GM18909 (cell line): ENCODE measurements around the gene SELENOP.
A peak's percentile ranks its signal among the peaks of the same experiment; 100 is the strongest.
"Not testable (repeated sequence)": the region's sequence is repeated elsewhere in the genome, so short reads cannot be mapped to it uniquely, and the experiment has no call there.

Source experiments
- ATAC-seq: cut with Tn5 transposase; IDR thresholded peaks from one replicate; pipeline ENCODE4 v1.9.1; 2021; ENCODE audit warnings: mild to moderate bottlenecking; ENCODE audit not compliant: unreplicated experiment, poor library complexity

SELENOP gene

GRCh38 chr5:42811591-42812446 is at the start of gene SELENOP:
SELENOP (minus strand) TSS chr5:42811892; CDS start chr5:42808353, 3,539 bp downstream.
- peak; percentile 65 for ATAC-seq

GRCh38 chr5:42858687-42859086 is 47.0 kb upstream of the SELENOP start:
- no peak for ATAC-seq

DNA sequence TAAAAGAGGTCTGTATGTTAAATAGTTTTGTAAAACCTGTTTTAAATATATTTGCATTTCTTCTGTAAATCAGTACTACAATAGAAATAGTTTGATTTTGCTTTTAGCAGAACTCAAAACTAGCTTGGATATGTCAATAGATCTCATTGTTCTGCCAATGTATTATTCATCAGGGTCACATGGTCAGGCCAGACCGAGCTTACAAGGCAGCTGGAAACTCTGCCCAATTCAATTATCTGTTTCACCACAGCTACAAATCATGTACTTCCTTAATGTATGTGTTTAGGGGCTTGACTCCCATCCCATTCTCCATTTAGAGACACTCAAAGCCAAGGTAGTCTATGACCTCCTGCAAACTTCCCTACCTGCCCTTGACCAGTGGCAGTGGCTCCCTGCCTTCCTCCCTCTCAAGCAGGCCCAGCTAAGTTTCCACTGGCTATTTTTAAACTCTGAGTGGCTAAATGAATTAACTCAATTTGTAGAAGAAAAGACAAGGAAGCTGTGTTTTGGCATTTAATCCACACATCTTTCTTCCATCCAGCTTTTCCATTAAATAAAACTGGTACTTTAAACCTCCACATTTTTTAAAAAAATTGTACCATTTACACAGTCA is 46.4 kb upstream of the SELENOP start:
- ATAC-seq = no peak

DNA sequence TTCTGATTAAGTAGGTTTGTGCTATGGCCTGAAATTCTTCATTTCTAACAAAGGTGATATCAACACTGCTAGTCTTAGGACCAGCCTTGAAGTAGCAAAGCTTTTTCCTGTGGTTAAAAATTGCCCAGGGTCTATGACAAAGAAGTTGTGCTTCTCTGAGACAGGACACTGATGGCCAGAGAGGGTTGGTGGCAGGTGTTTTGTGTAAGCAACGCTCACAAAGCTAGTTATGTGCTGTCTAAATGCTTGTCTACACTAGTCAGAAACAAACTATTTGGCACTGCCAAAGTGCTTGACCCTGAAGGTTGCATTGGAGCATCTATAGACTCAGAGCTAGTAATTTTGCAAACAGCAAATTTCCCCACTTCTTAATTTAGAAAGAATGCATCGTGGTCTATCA is 44.1 kb upstream of the SELENOP start:
- no peak for ATAC-seq

DNA sequence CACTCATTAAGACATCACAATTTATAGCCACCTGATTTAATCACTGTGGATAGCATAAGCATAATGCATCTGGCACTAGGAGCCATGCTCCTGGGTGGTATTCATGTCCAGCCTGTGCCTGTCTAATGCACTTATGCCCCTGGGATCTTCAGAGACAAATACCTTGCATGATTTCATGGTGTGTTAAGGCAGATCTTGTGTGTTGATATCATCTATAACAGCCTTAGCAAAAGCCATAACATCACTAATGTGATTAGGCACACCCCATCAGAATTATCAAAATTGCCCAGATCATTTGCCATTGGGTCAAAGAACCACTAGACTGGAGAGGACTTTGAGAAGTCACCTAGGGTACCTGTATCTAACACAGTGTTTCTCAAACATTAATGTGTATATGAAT is 43.7 kb upstream of the SELENOP start:
- no peak for ATAC-seq

- ATAC-seq = no peak
Measured at GRCh38 chr5:42854795-42855194, 43.1 kb upstream of the SELENOP start.

- no peak for ATAC-seq
Measured at GRCh38 chr5:42852826-42853225, 41.1 kb upstream of the SELENOP start.

DNA sequence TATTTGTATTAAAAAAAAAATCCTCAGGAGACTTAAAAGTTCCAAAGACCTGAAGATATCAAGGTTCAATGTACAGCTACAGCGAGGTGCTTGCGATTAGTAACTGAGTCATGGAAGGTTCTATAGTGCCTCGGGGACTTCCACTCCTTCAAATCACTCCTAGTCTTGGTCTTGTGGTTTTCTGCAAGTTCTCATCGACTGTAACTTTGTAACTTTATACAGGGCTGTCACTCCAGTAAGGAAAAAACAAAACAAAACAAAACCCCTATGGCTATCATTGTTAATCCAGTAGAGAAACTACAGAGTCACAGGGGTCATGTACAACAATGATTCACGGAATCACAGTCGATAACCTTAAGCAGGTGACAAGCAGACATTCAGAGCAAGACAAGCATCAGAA is 39.8 kb upstream of the SELENOP start:
- ATAC-seq = no peak

- ATAC-seq = no peak
Measured at GRCh38 chr5:42848545-42848944, 36.9 kb upstream of the SELENOP start.

DNA sequence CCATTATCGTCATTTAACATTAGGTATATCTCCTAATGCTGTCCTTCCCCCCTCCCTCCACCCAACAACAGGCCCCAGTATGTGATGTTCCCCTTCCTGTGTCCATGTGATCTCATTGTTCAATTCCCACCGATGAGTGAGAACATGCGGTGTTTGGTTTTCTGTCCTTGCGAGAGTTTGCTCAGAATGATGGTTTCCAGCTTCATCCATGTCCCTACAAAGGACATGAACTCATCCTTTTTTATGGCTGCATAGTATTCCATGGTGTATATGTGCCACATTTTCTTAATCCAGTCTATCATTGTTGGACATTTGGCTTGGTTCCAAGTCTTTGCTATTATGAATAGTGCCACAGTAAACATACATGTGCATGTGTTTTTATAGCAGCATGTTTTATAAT is 32.7 kb upstream of the SELENOP start:
- ATAC-seq = not testable (repeated sequence)

DNA sequence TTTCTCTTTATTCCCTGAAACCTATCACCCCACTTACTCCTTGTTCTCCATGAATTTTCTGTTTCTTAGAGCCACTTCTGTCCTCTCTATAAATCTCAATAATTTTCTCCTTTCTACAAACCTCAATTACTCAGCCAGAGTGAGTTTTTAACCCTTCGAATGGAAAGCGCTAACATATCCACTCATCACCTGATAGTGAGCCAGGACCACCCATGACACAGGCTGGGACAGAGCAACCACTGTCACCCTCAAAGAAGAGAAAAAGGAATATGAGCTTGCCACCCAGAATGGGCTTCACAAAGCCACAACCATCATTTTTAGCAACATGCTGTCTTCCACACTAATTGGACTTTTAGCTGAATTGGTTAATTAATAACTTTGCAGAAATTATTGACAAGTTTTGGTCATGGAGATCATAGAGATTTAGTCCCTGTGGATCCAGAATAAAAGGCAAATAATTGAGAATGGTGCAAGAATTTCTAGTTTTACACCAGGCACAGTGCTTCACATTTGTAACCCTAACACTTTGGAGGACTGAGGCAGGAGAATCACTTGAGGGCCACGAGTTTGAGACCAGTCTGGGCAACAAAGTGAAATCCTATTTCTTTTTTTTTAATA is 32.1 kb upstream of the SELENOP start:
- ATAC-seq = no peak

- ATAC-seq = no peak
Measured at GRCh38 chr5:42842921-42843641, 31.4 kb upstream of the SELENOP start.

DNA sequence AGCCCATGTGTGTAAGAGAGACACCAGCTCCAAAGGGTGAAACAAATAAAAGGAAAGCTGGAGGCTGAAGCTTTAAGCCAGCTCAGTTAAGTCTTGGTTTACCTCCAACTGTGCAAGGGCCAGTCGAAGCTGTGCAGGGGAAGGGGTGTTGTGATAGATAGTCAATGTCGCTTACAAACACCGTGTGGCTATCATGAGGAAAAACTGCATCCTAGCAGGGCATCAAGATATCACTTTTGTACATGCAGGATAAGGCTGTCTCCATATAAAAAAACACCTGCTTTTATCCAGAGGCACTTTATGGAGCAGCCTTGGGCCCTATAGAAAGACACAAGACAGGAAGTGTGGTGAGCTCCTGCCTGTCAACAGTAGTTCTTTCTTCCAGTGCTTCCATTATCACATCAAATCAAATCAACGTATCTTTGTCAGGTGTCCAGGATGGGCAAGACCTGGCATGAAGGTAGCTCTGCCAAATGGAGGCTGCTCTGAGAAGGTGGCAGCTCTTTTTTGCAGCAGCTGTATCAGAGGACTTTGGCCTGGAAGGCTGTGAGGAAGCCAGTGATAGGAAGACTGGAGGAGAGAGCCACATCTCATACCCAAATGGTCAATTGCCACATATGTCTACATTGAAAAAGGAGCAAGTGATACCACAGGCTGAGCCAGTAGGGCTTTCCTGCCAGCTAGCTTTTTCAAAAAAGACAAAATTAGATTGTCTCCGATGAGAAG is 29.3 kb upstream of the SELENOP start:
- no peak for ATAC-seq

- ATAC-seq = no peak
Measured at GRCh38 chr5:42840269-42840668, 28.6 kb upstream of the SELENOP start.

DNA sequence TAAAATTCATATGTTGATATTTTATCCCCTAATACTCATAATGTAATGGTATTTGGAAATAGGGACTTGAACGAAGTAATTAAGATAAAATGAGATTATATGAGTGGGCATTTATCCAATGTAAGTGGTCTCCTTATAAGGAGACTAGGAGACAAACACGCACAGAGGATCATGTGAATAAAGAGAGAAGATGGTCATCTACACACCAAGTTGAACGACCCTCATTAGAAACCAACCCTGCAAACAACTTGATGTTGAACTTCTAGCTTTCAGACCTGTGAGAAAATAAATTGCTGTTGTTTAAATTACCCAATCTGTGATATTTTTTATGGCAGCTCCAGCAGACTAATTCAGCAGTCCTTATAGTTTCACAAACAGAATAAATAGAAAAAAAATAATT is 27.5 kb upstream of the SELENOP start:
- ATAC-seq = no peak

DNA sequence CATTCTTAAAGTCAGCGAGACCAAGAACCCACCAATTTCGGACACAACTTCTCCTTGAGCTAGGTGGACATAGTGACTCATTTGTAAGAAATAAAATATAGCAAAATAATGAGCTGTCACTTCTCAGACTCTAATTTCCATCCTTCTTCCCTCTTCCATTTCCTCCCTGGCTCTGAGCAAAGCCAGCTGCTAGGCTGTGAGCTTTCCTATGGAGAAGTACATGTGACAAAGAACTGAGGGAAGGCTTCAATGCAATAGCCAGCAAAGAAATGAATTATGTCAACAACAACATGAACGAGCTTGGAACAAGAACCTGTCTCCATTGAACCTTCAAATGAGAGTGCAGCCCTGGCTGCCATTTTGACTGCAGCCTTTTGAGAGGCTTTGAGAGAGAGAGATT is 25.9 kb upstream of the SELENOP start:
- no peak for ATAC-seq

- ATAC-seq = no peak
Measured at GRCh38 chr5:42836070-42836769, 24.5 kb upstream of the SELENOP start.

DNA sequence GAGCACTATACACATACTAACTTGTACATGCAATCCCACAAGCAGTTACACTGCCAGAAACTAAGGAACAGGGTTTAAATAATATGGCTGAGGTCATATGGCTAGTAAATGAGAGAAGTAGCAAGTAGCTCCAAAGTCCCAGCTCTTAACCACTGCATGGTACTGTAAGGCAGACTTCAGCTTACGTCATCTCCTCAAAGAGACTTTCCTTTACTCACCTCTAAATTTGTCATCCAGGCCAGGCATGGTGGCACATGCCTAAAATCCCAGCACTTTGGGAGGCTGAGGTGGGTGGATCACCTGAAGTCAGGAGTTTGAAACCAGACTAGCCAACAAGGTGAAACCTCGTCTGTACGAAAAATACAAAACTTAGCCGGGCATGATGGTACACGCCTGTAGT is 20.4 kb upstream of the SELENOP start:
- ATAC-seq = no peak

DNA sequence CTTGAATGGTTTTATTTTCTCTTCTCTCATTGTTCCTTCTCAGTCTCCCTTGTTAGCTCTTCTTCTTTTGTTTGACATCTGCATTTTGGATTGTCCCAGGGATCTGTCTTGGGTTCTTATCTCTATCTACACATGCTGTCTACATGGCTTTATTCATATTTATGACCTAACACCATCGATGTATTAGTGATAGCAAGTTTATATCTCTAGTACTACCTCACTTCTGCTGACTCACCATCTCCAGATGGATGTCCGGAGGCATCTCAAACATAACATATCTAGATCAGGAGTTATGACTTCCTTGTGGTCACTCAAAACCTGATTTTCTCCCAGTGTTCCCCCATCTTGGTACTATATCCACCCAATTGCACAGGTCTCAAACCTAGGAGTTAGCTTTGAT is 19.2 kb upstream of the SELENOP start:
- ATAC-seq = no peak

DNA sequence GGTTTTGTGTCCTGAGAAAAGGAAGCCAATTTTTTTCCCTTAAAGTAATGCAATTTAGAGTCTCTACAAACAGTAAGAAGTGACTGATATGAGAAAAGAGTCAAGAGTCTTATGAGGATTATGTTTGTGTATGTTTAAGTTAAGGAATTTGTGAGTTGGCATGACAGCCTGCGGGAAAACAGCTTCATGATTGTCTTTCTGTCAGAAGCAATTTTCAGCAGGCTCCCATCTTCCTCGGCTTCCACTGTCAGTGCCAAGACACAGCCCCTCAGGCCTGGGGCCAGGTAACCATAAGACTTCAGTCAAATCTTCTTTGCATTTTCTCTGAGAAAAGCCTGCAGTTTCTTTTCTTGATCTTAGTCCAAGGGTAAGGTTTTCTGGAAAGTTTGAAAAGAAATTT is 17.0 kb upstream of the SELENOP start:
- ATAC-seq = no peak
